ENCODE measurements around the gene GUCY1A1. TPM values are rescaled to one million over a fixed set of nuclear protein-coding genes. Genes with fewer than 3 reads are reported as not detected.

GUCY1A1 gene
- total and polyA plus RNA-seq, 2 of the 4 experiments (the other 2 are of a cell fraction) = 0.19 to 0.54 TPM

DNA sequence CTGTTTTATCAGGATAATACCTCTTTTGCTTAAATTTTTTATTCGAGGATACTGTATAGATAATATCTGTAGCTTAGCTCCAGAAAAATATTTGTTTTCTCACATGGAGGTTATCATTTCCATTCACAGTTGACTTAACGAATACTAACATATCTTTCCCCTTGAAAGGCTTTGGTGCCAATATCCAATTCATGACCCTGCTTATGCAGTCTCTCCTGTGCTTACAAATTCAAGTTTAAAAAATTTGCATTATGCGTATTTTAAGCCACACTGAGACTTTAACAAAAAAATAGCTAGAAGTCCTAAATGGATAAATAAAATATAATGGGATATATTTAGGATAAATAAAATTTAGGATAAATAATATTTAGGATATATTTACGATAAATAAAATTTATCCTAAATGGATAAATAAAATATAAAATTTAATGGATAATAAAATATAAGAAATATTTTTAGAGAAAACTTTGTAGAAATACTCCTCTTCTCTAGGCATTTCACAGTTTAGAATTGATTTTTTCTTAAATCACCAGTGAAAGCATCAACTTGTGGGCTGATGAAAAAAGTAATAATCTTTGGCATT lies 114.7 kb downstream of the GUCY1A1 start:
- H4K91ac ChIP-seq (ENCODE audit: insufficient read depth, low read depth, low read length) = no peak overlapping the region
- H3K9me1 ChIP-seq (ENCODE audit: insufficient read depth, low read length) = no peaks in the 10 kb centered on the region
- H2BK15ac ChIP-seq (ENCODE audit: low read depth, low read length) = no peak overlapping the region
- H3K4me1 ChIP-seq (ENCODE audit: control insufficient read depth, insufficient read depth, low read length) = peaks cover 7% of the 10 kb centered on the region
- ChIA-PET POLR2A (ENCODE audit: unreplicated experiment) (no interaction called here), CTCF (interaction anchor here (1.0 kb wide), 3 partner anchors 172 to 377 kb away, joined by 3 read pairs; partner anchors contain the start of gene CTSO)
- DNase-seq (no peak), ATAC-seq (ENCODE audit: low read depth) (no peak)
- no peak overlapping the region for H3K23ac ChIP-seq (ENCODE audit: low read depth, low read length)
- H2AFZ ChIP-seq (replicated peaks; ENCODE audit: low read length, poor library complexity) = no peak overlapping the region
- no peak overlapping the region for H2BK120ac ChIP-seq (ENCODE audit: low read depth, low read length)
- no peak overlapping the region for H4K8ac ChIP-seq (ENCODE audit: low read depth in 2 of 2, low read length in 2 of 2)
- WGBS, 2 experiments (ENCODE audit: extremely low coverage in 2 of 2, insufficient read length in 1 of 2) = no CpG with 5 or more reads among the region's 4 CpGs
- no peak overlapping the region for H3K4ac ChIP-seq (ENCODE audit: low read depth, low read length)
- no peak overlapping the region for H2BK5ac ChIP-seq (ENCODE audit: low read depth, low read length, poor library complexity, severe bottlenecking)
- TF ChIP-seq BHLHE40 (IDR thresholded peaks at IDR 0.05; ENCODE audit: low read depth, low read length) (no peak), MAFK (IDR thresholded peaks at IDR 0.05; ENCODE audit: low read depth, low read length) (no peak), MXI1 (IDR thresholded peaks at IDR 0.05; ENCODE audit: borderline replicate concordance, low read depth, low read length) (no peak), MAZ (IDR thresholded peaks at IDR 0.05; ENCODE audit: borderline replicate concordance, low read depth, low read length) (no peak), RAD21 (IDR thresholded peaks at IDR 0.05; ENCODE audit: low read length) (no peak), RCOR1 (IDR thresholded peaks at IDR 0.05; ENCODE audit: insufficient replicate concordance, low read length) (no peak), RFX5 (IDR thresholded peaks at IDR 0.05; ENCODE audit: low read depth, low read length) (no peak), POLR2A (IDR thresholded peaks at IDR 0.05; ENCODE audit: low read depth, low read length) (no peak)
- TF ChIP-seq, protein P1, sequence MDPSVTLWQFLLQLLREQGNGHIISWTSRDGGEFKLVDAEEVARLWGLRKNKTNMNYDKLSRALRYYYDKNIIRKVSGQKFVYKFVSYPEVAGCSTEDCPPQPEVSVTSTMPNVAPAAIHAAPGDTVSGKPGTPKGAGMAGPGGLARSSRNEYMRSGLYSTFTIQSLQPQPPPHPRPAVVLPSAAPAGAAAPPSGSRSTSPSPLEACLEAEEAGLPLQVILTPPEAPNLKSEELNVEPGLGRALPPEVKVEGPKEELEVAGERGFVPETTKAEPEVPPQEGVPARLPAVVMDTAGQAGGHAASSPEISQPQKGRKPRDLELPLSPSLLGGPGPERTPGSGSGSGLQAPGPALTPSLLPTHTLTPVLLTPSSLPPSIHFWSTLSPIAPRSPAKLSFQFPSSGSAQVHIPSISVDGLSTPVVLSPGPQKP (IDR thresholded peaks at IDR 0.05; ENCODE audit: borderline replicate concordance, low read depth, low read length) = no peak
- TF ChIP-seq, protein P2, sequence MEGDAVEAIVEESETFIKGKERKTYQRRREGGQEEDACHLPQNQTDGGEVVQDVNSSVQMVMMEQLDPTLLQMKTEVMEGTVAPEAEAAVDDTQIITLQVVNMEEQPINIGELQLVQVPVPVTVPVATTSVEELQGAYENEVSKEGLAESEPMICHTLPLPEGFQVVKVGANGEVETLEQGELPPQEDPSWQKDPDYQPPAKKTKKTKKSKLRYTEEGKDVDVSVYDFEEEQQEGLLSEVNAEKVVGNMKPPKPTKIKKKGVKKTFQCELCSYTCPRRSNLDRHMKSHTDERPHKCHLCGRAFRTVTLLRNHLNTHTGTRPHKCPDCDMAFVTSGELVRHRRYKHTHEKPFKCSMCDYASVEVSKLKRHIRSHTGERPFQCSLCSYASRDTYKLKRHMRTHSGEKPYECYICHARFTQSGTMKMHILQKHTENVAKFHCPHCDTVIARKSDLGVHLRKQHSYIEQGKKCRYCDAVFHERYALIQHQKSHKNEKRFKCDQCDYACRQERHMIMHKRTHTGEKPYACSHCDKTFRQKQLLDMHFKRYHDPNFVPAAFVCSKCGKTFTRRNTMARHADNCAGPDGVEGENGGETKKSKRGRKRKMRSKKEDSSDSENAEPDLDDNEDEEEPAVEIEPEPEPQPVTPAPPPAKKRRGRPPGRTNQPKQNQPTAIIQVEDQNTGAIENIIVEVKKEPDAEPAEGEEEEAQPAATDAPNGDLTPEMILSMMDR (conservative IDR thresholded peaks at IDR 0.05; ENCODE audit: low read depth, low read length) = no peak
- TF ChIP-seq, protein P3, sequence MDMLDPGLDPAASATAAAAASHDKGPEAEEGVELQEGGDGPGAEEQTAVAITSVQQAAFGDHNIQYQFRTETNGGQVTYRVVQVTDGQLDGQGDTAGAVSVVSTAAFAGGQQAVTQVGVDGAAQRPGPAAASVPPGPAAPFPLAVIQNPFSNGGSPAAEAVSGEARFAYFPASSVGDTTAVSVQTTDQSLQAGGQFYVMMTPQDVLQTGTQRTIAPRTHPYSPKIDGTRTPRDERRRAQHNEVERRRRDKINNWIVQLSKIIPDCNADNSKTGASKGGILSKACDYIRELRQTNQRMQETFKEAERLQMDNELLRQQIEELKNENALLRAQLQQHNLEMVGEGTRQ (IDR thresholded peaks at IDR 0.05; ENCODE audit: low read depth, low read length) = no peak
- in situ Hi-C loops (cut with MboI; ENCODE audit: low sequenced_read_pairs) = loop anchor here (10.0 to 25.0 kb wide), 3 partner anchors 337 to 969 kb away; no protein-coding TSS in a partner anchor
- H3K56ac ChIP-seq (ENCODE audit: extremely low read depth, insufficient read depth, low read length) = no peak overlapping the region
- intact Hi-C loops (cut with micrococcal nuclease) = loop anchor here (10.0 kb wide), 2 partner anchors 797 to 967 kb away; no protein-coding TSS in a partner anchor
- H3K9me3 ChIP-seq (ENCODE audit: control insufficient read depth, insufficient read depth, low read length) = no peaks in the 10 kb centered on the region
- no peak overlapping the region for H3K14ac ChIP-seq (replicated peaks; ENCODE audit: low read depth, low read length)
- peaks cover 5% of the 10 kb centered on the region; the same call in 1 of the 2 replicates for H3K36me3 ChIP-seq (ENCODE audit: control insufficient read depth, insufficient read depth, low read length)
- H3K4me2 ChIP-seq (ENCODE audit: low read depth, low read length) = no peak overlapping the region
- no peak overlapping the region for H3K18ac ChIP-seq (ENCODE audit: low read depth, low read length)
- no peak overlapping the region for H4K5ac ChIP-seq (ENCODE audit: low read depth, low read length)
- no peak overlapping the region for H3K9ac ChIP-seq (ENCODE audit: low read depth, low read length)
- no peak overlapping the region for H2BK20ac ChIP-seq (ENCODE audit: low read depth, low read length)
- H3K79me1 ChIP-seq (ENCODE audit: low read depth in 1 of 2, low read length in 2 of 2) = no peaks in the 10 kb centered on the region
- H3K27me3 ChIP-seq (ENCODE audit: control insufficient read depth, insufficient read depth, low read length) = no peaks in the 10 kb centered on the region
- H2AK9ac ChIP-seq (replicated peaks; ENCODE audit: low read depth, low read length, poor library complexity) = no peak overlapping the region
- no peaks in the 10 kb centered on the region for H4K20me1 ChIP-seq (ENCODE audit: insufficient read depth, low read length)
- no peak overlapping the region for H3K4me3 ChIP-seq (ENCODE audit: insufficient read depth, low read depth, low read length)
- dilution Hi-C loops (cut with HindIII; ENCODE audit: low sequenced_read_pairs, unreplicated experiment) = no loop called here
- no peak overlapping the region for H2AK5ac ChIP-seq (ENCODE audit: low read depth, low read length)
- no peak overlapping the region for H3K27ac ChIP-seq (ENCODE audit: insufficient read depth, low read length)
- no TSS peak for BruUV-seq (replicated peaks)
